ENCODE results near the gene ZDHHC23.

- no peak for TF ChIP-seq EP300 (IDR thresholded peaks at IDR 0.05)
- TF ChIP-seq POLR2A (IDR thresholded peaks at IDR 0.05): no peak
- TF ChIP-seq CTCF (IDR thresholded peaks at IDR 0.05): no peak
These were observed 5.9 kb downstream of the ZDHHC23 start for GRCh38 chr3:113953677-113954076.
